GM21786 (cell line): ENCODE results near the gene CCSER2.
"Not testable (repeated sequence)": the region's sequence is repeated elsewhere in the genome, so short reads cannot be mapped to it uniquely, and the experiment has no call there.

ENCODE experiments used
- ATAC-seq: cut with Tn5 transposase; IDR thresholded peaks from one replicate; pipeline ENCODE4 v1.9.1; 2021; ENCODE audit not compliant: unreplicated experiment

Gene CCSER2

DNA sequence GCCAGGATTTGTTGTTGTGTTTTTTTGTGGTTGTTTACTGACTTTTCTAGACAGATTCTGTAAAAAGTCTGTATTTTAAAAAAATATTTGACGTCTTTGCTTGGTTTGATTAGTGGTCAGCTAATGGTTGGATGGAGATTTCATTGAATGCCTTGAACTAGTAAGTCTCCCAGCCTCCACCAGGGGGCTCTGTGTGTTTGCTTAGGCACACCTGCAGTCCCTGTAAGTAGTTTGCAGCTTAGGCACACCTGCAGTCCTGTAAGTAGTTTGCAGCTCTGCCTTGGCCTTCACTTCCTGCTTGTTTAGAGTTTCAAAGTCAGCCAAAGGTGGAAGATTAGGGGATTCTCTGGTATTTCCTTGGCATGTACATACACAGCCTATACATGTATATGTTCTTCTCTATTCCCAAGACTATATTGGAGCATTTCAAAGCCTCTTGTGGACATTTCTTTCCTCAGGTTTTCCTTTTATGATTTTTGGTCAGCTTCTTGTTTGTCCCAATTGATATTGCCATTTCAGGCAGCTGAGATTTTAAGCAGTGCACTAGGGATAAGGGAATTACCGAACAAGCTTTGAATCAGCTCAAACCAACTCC is 101.6 kb downstream of the CCSER2 start:
- peak; percentile 95 for ATAC-seq

DNA sequence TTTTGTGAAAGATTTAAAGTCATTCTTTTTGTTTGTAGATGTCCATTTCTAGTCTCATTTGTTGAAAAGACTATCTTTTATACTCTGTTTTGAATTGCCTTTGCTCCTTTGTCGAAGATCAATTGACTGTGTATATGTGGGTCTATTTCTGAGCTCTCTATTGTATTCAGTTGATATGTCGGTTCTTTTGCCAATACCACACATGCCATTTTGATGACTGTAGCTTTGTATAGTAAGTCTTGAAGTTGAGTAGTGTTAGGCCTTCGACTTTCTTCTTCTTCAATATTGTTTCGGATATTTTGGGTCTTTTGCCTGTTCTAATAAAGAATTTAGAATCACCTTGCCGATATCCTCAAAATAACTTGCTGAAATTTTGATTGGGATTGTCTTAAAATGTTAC is 104.5 kb downstream of the CCSER2 start:
- ATAC-seq = no peak

DNA sequence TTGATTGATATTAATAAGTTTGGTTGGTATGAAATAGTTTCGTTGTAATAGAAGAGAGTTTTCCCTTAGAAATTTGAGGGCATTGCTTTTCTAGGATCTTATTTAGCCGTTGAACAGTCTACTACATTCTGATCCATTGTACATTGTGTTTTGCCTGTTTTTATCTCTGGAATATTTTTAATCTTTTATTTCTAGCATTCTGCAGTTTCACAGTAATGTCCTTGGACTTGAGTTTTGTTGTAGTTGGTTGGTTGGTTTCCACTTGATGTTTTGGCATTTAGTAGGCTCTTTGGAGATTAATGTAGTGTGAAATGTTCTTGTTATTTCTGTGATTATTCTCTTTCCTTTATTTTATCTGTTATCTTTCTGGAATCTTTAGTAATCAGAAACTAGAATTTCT is 112.4 kb downstream of the CCSER2 start:
- ATAC-seq = no peak

DNA sequence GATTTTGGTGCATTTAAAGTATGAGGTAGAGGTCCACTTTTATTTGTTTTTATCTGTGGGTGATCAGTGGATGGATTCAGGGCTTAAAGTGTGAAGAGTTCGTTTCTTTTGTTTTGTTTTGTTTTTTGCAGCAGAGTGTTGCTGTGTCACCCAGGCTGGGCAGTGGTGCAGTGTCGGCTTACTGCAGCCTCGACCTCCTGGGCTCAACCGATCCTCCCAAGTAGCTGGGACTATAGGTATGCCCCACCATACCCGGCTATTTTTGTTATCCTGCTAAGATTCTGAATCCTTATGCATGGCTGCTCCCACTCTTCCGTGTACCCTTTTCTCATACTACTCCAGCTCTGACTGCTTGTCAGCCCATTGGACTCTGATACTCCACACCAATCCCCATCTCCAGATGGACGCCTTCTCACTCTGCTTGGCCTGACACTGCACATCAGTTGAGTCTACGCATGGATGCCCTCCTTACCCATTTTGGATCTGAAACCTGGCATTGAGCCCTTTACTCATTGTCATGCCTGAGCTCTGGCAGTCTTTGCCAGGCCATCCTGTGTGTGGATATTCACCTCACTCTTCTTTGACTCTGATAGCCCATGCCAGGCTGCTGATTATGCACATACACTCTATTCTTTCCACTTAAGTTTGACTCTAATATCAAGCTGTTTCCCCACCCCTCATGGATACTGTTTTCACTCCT is 119.5 kb downstream of the CCSER2 start:
- no peak for ATAC-seq

DNA sequence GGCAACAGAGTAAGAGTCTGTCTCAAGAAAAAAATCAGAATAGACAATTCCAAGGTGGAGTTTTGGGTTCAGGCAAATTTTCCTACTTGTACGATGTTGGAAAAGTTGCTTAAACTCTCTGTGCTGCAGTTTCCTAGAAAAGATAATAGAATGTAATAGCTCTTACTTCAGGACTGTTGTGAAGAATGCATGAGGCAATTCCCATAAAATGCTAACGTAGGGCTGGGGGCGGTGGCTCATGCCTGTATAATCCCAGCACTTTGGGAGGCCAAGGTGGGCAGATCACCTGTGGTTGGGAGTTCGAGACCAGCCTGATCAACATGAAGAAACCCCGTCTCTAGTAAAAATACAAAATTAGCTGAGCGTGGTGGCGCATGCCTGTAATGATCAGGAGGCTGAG is 121.0 kb downstream of the CCSER2 start:
- not testable (repeated sequence) for ATAC-seq

DNA sequence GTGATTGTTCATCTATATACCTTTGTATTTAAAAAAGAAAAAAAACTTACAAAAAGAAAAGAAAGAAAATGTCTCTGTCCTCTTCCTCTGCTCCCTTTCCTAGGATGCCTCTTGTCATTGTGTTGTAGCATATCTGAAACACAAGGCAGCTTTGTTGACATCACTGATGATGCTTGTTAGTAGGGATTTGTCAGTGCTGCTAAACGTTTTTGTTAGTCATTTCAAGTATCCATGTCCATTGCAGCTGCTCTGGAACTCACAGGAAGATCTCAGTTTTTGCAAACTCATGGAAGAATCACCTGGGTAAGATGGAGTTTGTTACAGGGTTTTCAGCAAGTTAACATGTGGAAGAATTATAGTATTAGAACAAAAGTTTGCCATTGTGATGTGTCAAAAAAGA is 123.6 kb downstream of the CCSER2 start:
- ATAC-seq = no peak

DNA sequence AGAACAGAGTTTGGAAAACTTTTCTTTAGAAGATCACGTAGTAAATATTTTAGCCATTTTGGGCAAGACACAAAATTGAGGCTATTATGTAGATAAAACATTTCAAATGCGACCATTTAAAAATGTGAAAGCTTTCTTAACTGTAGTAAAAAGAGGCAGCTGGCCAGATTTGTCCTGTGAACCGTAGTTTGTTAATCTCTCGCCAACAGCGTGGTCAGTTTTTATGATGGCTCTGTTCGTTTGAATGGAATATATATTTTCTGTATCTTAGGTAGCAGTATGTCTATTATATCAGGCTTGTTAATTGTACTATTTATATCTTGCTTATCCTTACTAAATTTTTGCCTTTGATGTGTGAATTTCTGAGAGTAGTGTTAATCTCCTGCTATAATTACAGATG is 124.9 kb downstream of the CCSER2 start:
- ATAC-seq = no peak

DNA sequence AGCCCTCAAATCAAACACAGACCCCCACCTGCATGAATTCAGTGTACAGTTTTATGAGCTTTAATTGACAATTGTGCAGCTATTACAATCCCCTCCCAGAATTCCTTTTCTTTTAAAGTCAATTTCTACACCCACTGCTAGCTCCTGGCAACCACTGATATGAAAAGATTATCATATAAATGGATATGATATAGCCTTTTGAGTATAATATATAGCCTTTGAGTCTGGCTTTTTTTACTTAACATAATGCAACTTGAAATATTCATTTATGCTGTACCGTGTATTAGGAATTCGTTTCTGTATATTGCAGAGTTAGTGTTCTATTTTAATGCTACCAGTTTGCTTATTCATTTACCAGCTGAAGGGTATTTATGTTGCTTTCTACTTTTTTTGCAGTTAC is 127.7 kb downstream of the CCSER2 start:
- no peak for ATAC-seq

DNA sequence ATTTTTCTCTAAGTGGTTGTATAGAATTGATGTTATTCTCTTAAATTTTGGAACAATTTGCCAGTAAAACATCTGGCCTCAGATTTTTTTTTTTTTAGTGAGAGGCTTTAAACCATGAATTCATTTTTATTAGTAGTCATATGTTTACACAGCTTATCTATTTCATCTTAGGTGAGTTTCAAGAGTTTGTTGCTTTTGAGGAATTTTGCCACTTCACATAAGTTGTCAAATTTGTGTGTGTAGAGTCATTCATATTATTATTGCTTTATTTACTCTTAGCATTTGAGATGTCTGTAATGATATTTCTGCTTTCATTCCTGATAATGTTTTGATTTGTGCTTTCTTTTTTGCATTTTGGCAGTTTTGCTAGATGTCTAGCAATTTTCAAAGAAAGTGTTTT is 132.1 kb downstream of the CCSER2 start:
- ATAC-seq = no peak

DNA sequence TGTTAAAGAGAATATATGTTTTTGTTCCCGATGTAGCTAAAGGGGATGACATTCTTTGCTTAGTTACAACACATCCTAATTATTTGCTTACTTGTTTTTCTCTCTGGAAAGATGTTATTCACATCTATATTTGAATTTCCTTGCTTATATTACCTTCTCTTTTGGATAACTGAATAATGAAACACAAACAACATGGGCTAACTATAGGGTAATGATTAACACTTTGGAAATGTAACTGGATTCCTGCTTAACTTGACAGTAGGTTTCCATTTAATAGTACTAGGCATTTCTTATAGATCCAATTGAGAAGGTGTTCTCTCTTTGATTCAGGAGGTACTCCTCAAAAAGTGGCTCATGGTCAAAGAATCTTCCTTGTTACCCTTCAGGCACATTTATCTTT is 141.1 kb downstream of the CCSER2 start:
- no peak for ATAC-seq

DNA sequence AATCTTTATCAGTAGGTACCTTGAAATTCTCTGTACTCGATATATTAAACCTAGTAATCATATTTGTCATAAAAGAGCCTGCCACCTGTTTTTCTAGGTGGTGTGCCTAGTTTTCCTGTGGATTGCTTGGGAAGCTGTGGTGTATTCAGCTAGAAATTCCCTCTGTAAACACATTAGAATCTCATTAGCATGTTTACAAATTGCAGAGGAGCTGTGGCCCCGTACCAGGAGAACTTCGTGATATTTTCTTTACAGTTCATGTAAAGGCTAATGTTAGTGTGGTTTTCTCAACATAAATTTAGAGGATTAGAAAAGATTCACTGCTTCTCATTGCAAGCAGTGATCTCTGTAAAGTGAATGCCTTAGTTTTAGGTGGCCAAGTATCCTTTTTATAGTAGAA is 144.7 kb downstream of the CCSER2 start:
- ATAC-seq = no peak

DNA sequence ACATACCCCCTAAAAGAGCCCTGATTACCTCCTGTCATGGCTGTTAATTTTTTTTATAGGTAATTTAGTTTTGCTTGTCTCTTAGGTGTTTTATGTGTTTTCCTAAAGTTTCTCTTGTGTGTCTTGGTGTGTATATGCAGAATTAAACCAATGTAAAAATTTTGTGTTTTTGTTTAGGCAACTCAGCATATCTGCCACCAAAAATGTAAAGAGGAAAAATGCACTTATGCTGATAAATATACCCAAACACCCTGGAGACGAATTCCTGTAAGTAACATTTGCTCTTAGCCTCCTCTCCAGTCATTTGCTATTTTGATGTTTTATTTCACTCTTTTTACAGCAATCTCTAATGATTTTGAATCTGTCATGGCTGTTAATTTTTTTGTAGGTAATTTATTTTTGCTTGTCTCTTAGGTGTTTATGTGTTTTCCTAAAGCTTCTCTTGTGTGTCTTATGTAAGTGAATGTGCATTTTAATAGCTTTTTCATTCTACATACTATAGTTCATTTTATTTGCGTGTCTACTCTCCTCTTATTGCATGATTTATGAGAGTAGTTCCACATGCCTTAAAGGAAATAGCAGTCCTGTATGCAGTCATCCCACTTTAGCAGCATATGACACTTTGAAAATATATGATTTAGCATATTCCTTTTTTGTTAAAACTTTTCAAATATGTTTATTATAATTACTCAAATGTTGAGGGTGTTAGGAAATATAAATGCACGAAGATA is 149.2 kb downstream of the CCSER2 start:
- no peak for ATAC-seq

DNA sequence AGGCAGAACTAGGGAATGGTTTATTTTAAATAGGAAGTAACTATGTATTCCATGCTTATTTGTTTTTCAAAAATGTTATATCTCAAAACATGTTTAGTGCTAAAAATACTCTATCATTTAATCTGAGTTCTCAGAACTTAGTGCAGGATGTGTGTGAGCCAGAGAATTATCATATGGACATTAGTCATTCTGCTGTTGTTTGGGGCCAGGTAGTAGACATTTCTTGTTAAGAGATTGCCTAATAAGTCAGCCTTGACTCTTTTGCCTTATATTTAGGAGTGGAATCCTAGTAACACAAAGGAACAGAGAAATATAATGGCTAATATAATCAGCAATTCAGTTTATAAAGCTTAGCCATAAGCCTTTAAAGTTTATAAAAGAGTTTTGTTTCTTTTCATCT is 149.8 kb downstream of the CCSER2 start:
- no peak for ATAC-seq

DNA sequence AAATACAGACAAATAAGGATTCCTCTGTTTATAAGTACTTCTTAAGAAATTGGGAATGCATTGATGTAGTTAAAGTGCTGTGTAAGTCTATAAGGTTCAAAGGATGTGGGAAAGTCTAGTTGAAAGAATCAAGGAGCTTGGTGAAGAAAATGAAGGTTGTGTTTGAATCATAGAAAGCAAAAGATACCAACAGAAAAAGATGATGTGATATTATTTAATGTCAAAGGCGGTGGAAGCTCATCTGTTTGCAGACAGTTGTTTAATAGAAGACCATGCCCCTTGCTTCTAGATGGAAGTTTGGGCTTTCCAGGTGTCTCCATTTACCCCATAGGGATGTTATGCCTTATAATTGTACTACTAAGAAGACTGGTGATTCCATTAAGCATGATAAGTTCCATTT is 150.3 kb downstream of the CCSER2 start:
- ATAC-seq = no peak

DNA sequence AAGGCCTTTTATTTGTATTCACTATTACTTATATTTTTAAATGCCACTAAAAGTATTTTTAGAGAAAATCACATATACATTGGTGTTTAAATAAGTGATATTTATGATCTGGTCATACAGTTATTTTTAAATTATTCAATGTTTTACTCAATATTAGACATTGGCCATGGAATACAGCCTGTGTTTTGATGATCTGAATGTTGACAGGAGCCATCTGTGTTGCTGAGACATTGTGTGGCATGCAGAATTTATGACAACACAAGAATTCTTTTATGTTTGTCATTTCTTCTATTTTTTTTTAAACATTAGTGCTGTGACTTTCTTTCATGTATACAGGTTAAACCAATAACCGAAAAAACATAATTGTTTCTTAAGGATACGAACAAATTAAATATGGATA is 156.2 kb downstream of the CCSER2 start:
- no peak for ATAC-seq

DNA sequence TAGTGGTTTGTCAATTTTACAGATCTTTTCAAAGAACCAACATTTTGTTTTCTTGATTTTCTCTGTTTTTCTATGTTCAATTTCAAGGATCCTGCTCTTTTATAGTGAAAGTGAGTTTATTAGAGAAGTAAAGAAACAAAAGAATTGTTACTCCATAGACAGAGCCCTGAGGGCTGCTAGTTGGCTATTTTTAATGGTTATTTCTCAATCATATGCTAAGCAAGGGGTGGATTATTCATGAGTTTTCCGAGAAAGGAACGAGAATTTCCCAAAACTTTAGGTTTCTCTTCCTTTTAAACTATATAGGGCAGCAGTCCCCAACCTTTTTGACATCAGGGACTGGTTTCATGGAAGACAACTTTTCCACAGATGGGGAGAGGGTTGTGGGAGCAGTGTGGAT is 165.0 kb downstream of the CCSER2 start:
- no peak for ATAC-seq

DNA sequence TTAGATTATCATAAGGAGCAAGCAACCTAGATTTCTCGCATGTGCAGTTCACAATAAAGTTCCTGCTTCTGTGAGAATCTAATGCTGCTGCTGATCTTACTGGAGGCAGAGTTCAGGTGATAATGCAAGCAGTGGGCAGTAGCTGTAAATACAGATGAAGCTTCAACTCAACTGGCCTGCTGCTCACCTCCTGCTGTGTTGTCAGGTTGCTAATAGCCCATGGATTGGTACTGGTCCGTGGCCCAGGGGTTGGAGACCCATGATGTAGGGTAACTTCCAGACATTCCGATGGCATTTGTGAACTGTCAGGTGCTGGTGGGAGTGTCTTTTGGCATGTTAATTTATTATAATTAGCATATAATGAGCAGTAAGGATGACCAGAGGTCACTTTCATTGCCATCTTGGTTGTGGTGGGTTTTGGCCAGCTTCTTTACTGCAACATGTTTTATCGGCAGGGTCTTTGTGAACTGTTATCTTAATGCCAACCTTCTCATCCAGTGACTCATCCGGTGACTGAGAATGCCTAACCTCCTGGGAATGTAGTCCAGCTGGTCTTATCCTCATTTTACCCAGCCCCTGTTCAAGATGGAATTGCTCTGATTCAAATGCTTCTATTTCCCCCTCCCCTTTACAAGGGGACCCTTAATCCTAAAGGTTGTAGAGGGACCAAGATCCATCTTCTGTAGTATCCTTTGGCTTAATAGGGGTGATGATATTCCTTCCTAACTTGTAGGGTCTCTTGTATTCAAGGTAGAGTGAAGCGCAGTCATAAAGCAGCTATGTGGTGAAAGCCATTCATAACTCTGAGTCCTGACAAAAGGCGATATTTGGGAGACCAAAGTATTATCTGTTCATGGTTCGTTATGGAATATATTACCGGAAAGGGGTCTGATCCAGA is 165.8 kb downstream of the CCSER2 start:
- ATAC-seq = no peak

DNA sequence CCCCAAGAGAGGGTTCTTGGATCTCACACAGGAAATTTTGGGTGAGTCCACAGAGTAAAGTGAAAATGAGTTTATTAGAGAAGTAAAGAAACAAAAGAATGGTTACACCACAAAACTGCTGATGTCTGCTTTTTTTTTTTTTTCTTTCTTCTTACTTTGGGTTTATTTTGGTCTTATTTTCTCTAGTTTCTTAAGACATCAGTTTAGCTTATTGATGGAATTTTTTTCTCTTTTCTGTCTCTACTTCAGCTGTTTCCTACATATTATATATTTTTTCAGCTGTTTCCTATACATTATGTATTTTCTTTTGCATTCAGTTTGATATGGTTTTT is 166.4 kb downstream of the CCSER2 start:
- no peak for ATAC-seq

DNA sequence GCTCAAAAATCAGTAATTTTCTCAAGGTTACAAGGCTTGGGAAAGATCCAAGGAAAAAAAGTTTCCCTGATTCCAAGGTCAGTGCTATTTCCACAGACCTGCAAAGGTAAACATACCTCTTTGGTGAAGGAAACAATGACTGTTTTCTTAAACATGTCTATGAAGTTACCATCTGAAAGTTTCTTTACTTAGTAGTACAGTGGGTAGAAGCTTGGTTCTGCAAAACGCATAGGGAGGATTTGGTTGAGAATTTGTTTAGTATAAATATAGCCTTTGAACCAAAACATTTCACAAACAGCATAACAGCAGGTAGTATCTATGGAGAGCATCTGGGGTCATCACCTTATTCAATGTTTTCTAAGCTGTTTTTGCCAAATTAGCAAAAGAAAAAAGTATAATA is 169.6 kb downstream of the CCSER2 start:
- no peak for ATAC-seq

DNA sequence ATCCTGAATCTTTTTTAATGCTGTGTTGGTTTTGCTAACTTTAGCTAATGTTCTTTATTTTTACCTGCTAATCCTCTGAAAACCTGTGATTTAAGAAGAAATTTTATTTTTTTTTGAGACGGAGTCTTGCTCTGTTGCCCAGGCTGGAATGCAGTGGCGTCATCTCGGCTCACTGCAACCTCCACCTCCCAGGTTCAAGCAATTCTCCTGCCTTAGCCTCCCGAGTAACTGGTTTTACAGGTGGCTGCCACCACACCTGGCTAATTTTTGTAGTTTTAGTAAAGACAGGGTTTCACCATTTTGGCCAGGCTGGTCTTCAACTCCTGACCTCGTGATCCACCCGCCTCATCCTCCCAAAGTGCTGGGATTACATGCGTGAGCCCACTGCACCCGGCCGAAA is 170.7 kb downstream of the CCSER2 start:
- not testable (repeated sequence) for ATAC-seq

DNA sequence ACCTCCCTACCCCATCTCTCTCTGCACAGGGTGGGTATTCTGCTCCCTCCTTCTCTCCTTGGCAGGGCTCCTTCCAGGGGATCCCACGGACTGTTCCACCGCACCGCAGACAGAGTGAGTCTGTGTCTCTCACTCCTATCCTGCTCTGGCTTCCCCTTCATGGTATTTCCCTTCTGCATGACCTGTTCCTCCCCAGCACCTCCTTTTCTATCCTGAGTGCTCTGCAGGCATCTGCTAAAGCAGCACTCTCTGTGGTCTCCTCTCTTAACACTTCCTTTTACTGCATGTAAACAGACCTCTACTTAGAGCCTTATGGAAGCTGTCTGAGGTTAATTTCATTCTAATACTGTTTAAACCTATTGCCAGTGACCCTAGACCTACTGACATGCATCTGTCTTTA is 171.5 kb downstream of the CCSER2 start:
- peak; percentile 52 for ATAC-seq

DNA sequence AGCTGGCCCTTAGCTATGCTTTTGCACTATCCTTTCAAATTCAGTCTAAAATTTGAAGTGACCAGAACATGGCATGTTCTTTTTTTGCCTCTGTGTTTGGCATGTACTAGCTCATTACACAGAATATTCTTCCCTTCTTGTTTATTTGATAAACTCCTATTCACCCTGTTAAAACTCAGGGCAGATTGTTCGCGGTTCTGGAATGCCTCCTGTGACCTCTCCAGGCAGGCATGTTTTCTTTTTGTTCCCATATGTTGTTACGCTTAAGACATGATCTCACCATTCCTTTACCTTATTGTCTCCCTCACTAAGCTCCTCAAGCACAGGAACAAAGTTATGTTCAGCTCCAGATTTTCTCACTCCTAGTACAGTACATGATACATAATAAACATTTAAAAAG is 181.7 kb downstream of the CCSER2 start:
- no peak for ATAC-seq
